GM18909 (cell line): ENCODE data around the gene NPC1.
"Not testable (repeated sequence)": the region's sequence is repeated elsewhere in the genome, so short reads cannot be mapped to it uniquely, and the experiment has no call there.

Experiments
- ATAC-seq: cut with Tn5 transposase; IDR thresholded peaks from one replicate; pipeline ENCODE4 v1.9.1; 2021; ENCODE audit warnings: mild to moderate bottlenecking; ENCODE audit not compliant: unreplicated experiment, poor library complexity

NPC1 gene

GRCh38 chr18:23528580-23529472 lies 57.5 kb downstream of the NPC1 start:
- no peak for ATAC-seq

GRCh38 chr18:23526501-23527063 lies 59.7 kb downstream of the NPC1 start:
- no peak for ATAC-seq

GRCh38 chr18:23524213-23524707 lies 62.0 kb downstream of the NPC1 start:
- ATAC-seq: no peak

- no peak for ATAC-seq
Measured at GRCh38 chr18:23523429-23524212, 62.7 kb downstream of the NPC1 start.

DNA sequence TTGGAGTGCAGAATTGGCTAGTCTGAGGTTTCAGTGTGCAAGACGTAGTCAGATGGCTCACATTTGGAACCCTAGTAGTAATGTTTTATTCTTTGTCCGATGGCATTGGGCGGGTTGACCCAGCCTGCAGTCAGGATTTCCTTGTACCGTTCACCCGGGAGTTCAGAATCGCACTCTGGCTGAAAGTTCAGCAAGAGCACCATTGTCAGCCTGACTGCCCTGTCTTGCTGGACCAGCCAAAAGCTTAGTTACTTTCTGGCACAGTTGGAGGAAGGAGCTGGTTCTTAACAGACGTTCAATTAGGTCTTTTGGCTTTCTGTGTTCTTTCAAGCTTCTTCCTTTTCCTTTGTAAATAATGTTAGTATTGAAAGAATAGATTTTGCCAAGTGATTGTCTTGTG lies 64.4 kb downstream of the NPC1 start:
- ATAC-seq: no peak

GRCh38 chr18:23521271-23521670 lies 65.0 kb downstream of the NPC1 start:
- no peak for ATAC-seq

DNA sequence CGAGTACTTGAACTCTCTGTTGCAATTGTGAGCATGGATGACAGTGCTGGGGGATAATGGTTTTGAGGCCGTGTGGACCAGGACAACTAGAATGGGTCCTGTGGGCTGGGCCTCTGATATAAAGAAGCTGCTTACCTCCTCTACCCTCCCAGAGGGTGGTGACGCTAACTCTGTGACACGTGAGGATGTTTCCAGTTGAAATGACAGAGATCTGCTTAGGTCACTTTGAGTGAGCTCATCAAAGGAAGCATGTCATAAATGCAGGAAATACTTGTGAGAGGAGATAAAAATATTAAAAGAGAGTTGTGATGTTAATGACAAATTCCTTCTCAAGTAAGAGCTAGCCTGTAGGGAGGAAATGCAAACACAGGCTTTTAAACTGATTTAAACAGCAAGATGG lies 66.6 kb downstream of the NPC1 start:
- ATAC-seq: no peak

GRCh38 chr18:23515911-23516546 lies 70.3 kb downstream of the NPC1 start:
- peak; percentile 82 for ATAC-seq

DNA sequence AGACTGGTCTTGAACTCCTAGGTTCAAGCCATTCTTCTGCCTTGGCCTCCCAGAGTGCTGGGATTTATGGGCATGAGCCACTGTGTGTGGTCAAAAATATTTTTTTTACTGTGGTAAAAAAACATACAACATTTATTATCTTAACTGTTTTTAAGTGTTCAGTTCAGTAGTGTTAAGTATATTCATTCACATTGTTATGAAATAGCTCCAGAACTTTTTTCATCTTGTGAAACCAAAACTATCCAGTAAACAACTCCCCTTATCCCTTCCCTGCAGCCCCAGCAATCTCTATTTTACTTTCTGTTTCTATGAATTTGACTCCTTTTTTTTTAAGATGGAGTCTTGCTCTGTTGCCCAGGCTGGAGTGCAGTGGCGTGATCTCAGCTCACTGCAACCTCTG lies 73.7 kb downstream of the NPC1 start:
- no peak for ATAC-seq

- not testable (repeated sequence) for ATAC-seq
Measured at GRCh38 chr18:23512216-23512615, 74.1 kb downstream of the NPC1 start.

GRCh38 chr18:23510923-23511322 lies 75.4 kb downstream of the NPC1 start:
- ATAC-seq: not testable (repeated sequence)

DNA sequence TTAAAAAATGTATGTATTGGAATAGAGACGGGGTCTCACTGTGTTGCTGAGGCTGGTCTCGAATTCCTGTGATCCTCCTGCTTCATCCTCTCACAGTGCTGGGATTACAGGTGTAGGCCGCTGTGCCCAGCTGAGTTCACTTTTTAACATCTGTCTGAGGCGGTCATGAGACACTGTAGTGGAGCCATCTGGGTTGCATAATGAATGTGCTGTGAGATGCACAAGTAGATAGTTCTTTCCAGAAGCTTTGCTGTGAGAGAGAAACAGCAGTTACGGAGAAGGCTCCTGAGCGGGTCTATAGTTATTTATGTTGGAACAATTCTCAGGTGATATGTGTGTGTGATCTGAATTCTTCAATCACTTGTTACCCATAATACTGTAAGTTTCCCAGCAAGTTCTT lies 79.9 kb downstream of the NPC1 start:
- ATAC-seq: no peak

- ATAC-seq: peak; percentile 68
Measured at GRCh38 chr18:23504720-23505119, 81.6 kb downstream of the NPC1 start.

DNA sequence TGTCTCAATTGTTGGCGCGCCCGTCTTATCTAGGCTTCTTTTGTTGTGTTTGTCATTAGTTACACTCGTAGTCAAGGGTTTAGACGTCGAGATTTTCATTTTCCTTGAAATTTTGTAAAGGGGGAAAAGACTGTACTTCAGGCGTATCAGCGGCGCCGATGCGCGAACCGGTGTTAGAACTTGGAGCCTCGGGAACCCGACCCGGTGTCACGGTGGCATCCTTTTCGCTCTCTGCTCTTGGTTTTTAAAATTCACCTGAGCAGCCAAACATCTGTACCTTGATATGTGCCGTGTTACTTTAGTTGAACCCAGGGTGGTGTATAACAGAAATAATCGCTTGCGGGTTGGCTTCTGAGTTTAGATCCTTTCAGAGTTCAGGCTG lies 82.4 kb downstream of the NPC1 start:
- no peak for ATAC-seq

DNA sequence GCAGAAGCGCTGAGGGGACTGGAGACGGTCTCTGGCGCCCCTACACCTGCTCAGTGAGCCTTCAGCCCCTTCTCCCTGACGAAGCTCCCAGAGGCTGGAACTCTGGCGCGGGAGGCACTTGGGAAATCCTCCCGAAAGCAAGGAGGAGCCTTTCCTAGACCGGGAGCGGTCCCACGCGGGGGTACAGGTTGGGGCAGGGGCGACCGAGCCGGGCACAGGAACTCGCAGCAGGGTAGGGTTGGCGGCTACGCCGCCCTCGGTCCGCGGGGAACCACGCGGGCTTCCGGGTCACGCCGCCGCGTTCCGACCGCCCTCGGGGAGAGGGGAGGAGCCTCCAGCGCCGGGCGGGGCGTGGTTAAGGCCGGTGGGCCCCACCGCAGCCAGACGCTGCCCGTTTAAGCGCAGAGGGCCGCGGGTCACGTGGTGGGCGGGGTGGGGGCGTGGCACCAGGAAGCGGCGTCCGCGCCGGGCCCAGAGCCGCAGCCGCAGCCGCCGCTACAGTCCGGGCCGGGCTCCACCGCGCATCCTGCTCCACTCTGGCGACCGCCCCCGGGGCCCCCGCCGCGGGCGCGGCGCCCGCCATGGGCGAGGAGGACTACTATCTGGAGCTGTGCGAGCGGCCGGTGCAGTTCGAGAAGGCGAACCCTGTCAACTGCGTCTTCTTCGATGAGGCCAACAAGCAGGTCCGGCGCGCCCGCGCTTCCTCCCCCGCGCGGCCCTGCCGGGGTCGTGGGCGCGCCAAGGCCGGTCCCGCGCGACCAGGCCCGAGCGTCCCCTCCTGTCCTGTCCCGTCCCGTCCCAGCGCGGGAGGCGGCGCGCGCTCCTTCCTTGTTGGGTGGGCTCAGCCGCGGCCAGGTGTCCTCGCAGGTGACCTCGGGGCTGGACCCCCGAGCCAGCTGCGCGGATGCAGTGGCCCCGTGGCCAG lies 83.0 kb downstream of the NPC1 start, which contains the start of gene RMC1:
Gene RMC1 (plus strand): TSS at position 474 of the 925 bp plus-strand sequence. CDS start 108 bp downstream, at position 582.
- ATAC-seq: peak; percentile 81

GRCh38 chr18:23502516-23503037 lies 83.7 kb downstream of the NPC1 start:
- ATAC-seq: no peak

GRCh38 chr18:23501626-23502025 lies 84.7 kb downstream of the NPC1 start:
- no peak for ATAC-seq

GRCh38 chr18:23499291-23499781 lies 87.0 kb downstream of the NPC1 start:
- no peak for ATAC-seq

GRCh38 chr18:23498877-23499276 lies 87.4 kb downstream of the NPC1 start:
- ATAC-seq: no peak
